Germinal center (tissue), 1 donor: ENCODE results near the gene HSPA5.
"Not testable (repeated sequence)": the region's sequence is repeated elsewhere in the genome, so short reads cannot be mapped to it uniquely, and the experiment has no call there.

Experiments
- DNase-seq: peaks from one replicate; pipeline ENCODE4 v3.0.0; 2012; ENCODE audit warnings: mixed read lengths, low spot score

HSPA5 gene

GRCh38 chr9:125241000-125241862, at the start of gene HSPA5:
TSS of gene HSPA5 (minus strand) at chr9:125241343. CDS start at chr9:125241126, 217 bp downstream.
- peak; percentile 99 for DNase-seq

- not testable (repeated sequence) for DNase-seq
Observed at GRCh38 chr9:125286935-125287433, 45.8 kb upstream of the HSPA5 start.

- DNase-seq: no peak
Observed at GRCh38 chr9:125284855-125285254, 43.7 kb upstream of the HSPA5 start.

- no peak for DNase-seq
Observed at GRCh38 chr9:125280945-125281344, 39.8 kb upstream of the HSPA5 start.

- no peak for DNase-seq
Observed at GRCh38 chr9:125277411-125277810, 36.3 kb upstream of the HSPA5 start.

GRCh38 chr9:125276771-125277170, 35.6 kb upstream of the HSPA5 start:
- no peak for DNase-seq

- DNase-seq: no peak
Observed at GRCh38 chr9:125272697-125273096, 31.6 kb upstream of the HSPA5 start.

- DNase-seq: no peak
Observed at GRCh38 chr9:125271081-125271480, 29.9 kb upstream of the HSPA5 start.

GRCh38 chr9:125269014-125269397, 27.9 kb upstream of the HSPA5 start:
- no peak for DNase-seq

- DNase-seq: no peak
Observed at GRCh38 chr9:125268394-125269013, 27.4 kb upstream of the HSPA5 start.

- DNase-seq: not testable (repeated sequence)
Observed at GRCh38 chr9:125264068-125264467, 22.9 kb upstream of the HSPA5 start.

GRCh38 chr9:125262294-125262991, 21.3 kb upstream of the HSPA5 start:
- DNase-seq: no peak

- DNase-seq: peak; percentile 99
Observed at GRCh38 chr9:125261501-125262293, 20.6 kb upstream of the HSPA5 start, which contains the start of gene GAPVD1. TSS of gene GAPVD1 (plus strand) at chr9:125261826. CDS start at chr9:125298922, 37,096 bp downstream.

- DNase-seq: no peak
Observed at GRCh38 chr9:125260561-125260960, 19.4 kb upstream of the HSPA5 start.

GRCh38 chr9:125258832-125259534, 17.8 kb upstream of the HSPA5 start:
- DNase-seq: no peak

GRCh38 chr9:125258160-125258785, 17.1 kb upstream of the HSPA5 start:
- DNase-seq: no peak

- DNase-seq: no peak
Observed at GRCh38 chr9:125255781-125256391, 14.7 kb upstream of the HSPA5 start.

- no peak for DNase-seq
Observed at GRCh38 chr9:125254231-125254630, 13.1 kb upstream of the HSPA5 start.

- no peak for DNase-seq
Observed at GRCh38 chr9:125246261-125246667, 5.1 kb upstream of the HSPA5 start.

GRCh38 chr9:125243792-125244260, 2.7 kb upstream of the HSPA5 start:
- no peak for DNase-seq
